Activated CD4-positive, alpha-beta T cell treated with anti-CD3 and anti-CD28 coated beads for 36 hours (primary cell): ENCODE measurements around the gene KRT74. TPM values are rescaled to one million over a fixed set of nuclear protein-coding genes. Genes with fewer than 3 reads are reported as not detected.

Experiments used
- ATAC-seq: fragments of 200-7000 bp; cut with Tn5 transposase; one replicate; pipeline ENCODE4 v1.10.0; 2021; ENCODE audit warnings: mild to moderate bottlenecking, moderate library complexity
- CTCF ChIA-PET: fragments of 350-600 bp; sonication (Branson Sonifier 250); formaldehyde crosslinking; loops from one replicate; lab custom pipeline; 2021; ENCODE audit warnings: antibody characterized with exemption; lab: Charles Lee
- POLR2A ChIA-PET: fragments of 350-600 bp; sonication (Branson Sonifier 250); formaldehyde crosslinking; loops from one replicate; lab custom pipeline; 2021; ENCODE audit warnings: antibody characterized with exemption, inconsistent platforms; lab: Charles Lee
- DNase-seq: peaks from one replicate; pipeline ENCODE4 v3.0.0-alpha.2; 2020
- H3K27ac Mint-ChIP-seq: one replicate; pipeline ENCODE4 v1.8.0; 2021; ENCODE audit warnings: mixed read lengths
- H3K27me3 Mint-ChIP-seq: one replicate; pipeline ENCODE4 v1.8.0; 2021; ENCODE audit warnings: mixed read lengths
- H3K36me3 Mint-ChIP-seq: one replicate; pipeline ENCODE4 v1.8.0; 2021; ENCODE audit warnings: low read depth, mixed read lengths
- H3K4me1 Mint-ChIP-seq: one replicate; pipeline ENCODE4 v1.8.0; 2021; ENCODE audit warnings: mixed read lengths
- H3K4me3 Mint-ChIP-seq: one replicate; pipeline ENCODE4 v1.8.0; 2021; ENCODE audit warnings: mild to moderate bottlenecking, moderate library complexity, mixed read lengths
- H3K9me3 Mint-ChIP-seq: one replicate; pipeline ENCODE4 v1.8.0; 2021; ENCODE audit warnings: low read depth, mixed read lengths
- intact Hi-C, 2 experiments: fragments of 100-400 bp; cut with DNase I in 1 of 2; cut with micrococcal nuclease in 1 of 2; formaldehyde crosslinking; loops; one replicate each; pipeline versions ENCODE4 v1.14.2 to v1.15.1; 2022 to 2024; cut with DNase I, micrococcal nuclease
- total RNA-seq, 2 experiments: library from RNA; stranded (reverse); gene quantifications; one replicate each; pipeline ENCODE4 v1.2.3, GENCODE V29; 2021

Gene KRT74
- not detected for total RNA-seq

- Mint-ChIP-seq H3K9me3 (no peaks in the 10 kb centered on the region), H3K27ac (no peak within 1 kb of the TSS), H3K36me3 (no peaks in the 10 kb centered on the region), H3K27me3 (no peaks in the 10 kb centered on the region), H3K4me3 (no peak within 1 kb of the TSS), H3K4me1 (no peaks in the 10 kb centered on the region)
- CTCF ChIA-PET = interaction anchor here (0.6 to 1.7 kb wide), 5 partner anchors 10 to 548 kb away, joined by 3 to 7 read pairs (median 6); no protein-coding TSS in a partner anchor
- intact Hi-C loops = no loop called here
- no peak for ATAC-seq
- POLR2A ChIA-PET = no interaction called here
- no peak for DNase-seq
Measured at GRCh38 chr12:52573743-52574142, at the start of gene KRT74. Gene KRT74, minus strand, starts transcription at chr12:52573843. Its CDS starts 66 bp downstream, at chr12:52573777.

GRCh38 chr12:52622349-52622748, 48.7 kb upstream of the KRT74 start:
- H3K4me1 Mint-ChIP-seq = peaks cover 57% of the 10 kb centered on the region
- ChIA-PET CTCF (interaction anchor here (0.6 kb wide), 1 partner anchor 36 kb away, joined by 4 read pairs; no protein-coding TSS in a partner anchor), POLR2A (no interaction called here)
- ATAC-seq = no peak
- H3K36me3 Mint-ChIP-seq = peaks cover 2% of the 10 kb centered on the region
- DNase-seq = no peak
- intact Hi-C loops = no loop called here
- no peaks in the 10 kb centered on the region for H3K27me3 Mint-ChIP-seq
- H3K27ac Mint-ChIP-seq = no peak overlapping the region
- no peak overlapping the region for H3K4me3 Mint-ChIP-seq
- peaks cover 2% of the 10 kb centered on the region for H3K9me3 Mint-ChIP-seq

- H3K4me1 Mint-ChIP-seq = peaks cover 68% of the 10 kb centered on the region
- H3K9me3 Mint-ChIP-seq = peaks cover 2% of the 10 kb centered on the region
- ChIA-PET POLR2A (no interaction called here), CTCF (interaction anchor here (1.4 kb wide), 1 partner anchor 10 kb away, joined by 3 read pairs; no protein-coding TSS in a partner anchor)
- DNase-seq (no peak), ATAC-seq (no peak)
- no peak overlapping the region for H3K27ac Mint-ChIP-seq
- no peak overlapping the region for H3K4me3 Mint-ChIP-seq
- H3K27me3 Mint-ChIP-seq = no peaks in the 10 kb centered on the region
- intact Hi-C loops = no loop called here
- peaks cover 2% of the 10 kb centered on the region for H3K36me3 Mint-ChIP-seq
Measured at GRCh38 chr12:52618866-52619265, 45.2 kb upstream of the KRT74 start.

- POLR2A ChIA-PET = no interaction called here
- Mint-ChIP-seq H3K4me3 (no peak within 1 kb of the TSS), H3K27me3 (no peaks in the 10 kb centered on the region), H3K36me3 (peaks cover 1% of the 10 kb centered on the region), H3K9me3 (peaks cover 2% of the 10 kb centered on the region), H3K4me1 (peaks cover 75% of the 10 kb centered on the region), H3K27ac (no peak within 1 kb of the TSS)
- ATAC-seq (no peak), DNase-seq (no peak)
- intact Hi-C loops = no loop called here
- CTCF ChIA-PET = no interaction called here
Measured at GRCh38 chr12:52618216-52618615, 44.6 kb upstream of the KRT74 start, which contains the start of gene KRT73. Gene KRT73, minus strand, starts transcription at chr12:52618559. Its CDS starts 35 bp downstream, at chr12:52618524.

- Mint-ChIP-seq H3K36me3 (no peaks in the 10 kb centered on the region), H3K9me3 (no peaks in the 10 kb centered on the region), H3K4me1 (peaks cover 80% of the 10 kb centered on the region), H3K4me3 (no peak overlapping the region), H3K27ac (no peak overlapping the region), H3K27me3 (no peaks in the 10 kb centered on the region)
- ATAC-seq (no peak), DNase-seq (no peak)
- ChIA-PET POLR2A (no interaction called here), CTCF (interaction anchor here (0.6 kb wide), 1 partner anchor 543 kb away, joined by 3 read pairs; no protein-coding TSS in a partner anchor)
- intact Hi-C loops = no loop called here
Measured at GRCh38 chr12:52617403-52617785, 43.8 kb upstream of the KRT74 start.

- ATAC-seq (no peak), DNase-seq (no peak)
- intact Hi-C loops = no loop called here
- Mint-ChIP-seq H3K4me1 (peaks cover 84% of the 10 kb centered on the region), H3K9me3 (no peaks in the 10 kb centered on the region), H3K27me3 (no peaks in the 10 kb centered on the region), H3K27ac (peak overlapping the region; percentile 90), H3K36me3 (no peaks in the 10 kb centered on the region), H3K4me3 (no peak overlapping the region)
- ChIA-PET POLR2A (no interaction called here), CTCF (interaction anchor here (0.7 kb wide), 1 partner anchor 280 kb away, joined by 3 read pairs; no protein-coding TSS in a partner anchor)
Measured at GRCh38 chr12:52616680-52617402, 43.2 kb upstream of the KRT74 start.

GRCh38 chr12:52615912-52616311, 42.3 kb upstream of the KRT74 start:
- Mint-ChIP-seq H3K9me3 (no peaks in the 10 kb centered on the region), H3K4me3 (no peak overlapping the region), H3K27ac (peak overlapping the region; percentile 90), H3K36me3 (no peaks in the 10 kb centered on the region), H3K4me1 (peaks cover 84% of the 10 kb centered on the region), H3K27me3 (no peaks in the 10 kb centered on the region)
- ChIA-PET CTCF (interaction anchor here (0.7 kb wide), 1 partner anchor 279 kb away, joined by 3 read pairs; no protein-coding TSS in a partner anchor), POLR2A (no interaction called here)
- intact Hi-C loops = no loop called here
- no peak for DNase-seq
- no peak for ATAC-seq

GRCh38 chr12:52615208-52615868, 41.7 kb upstream of the KRT74 start:
- Mint-ChIP-seq H3K4me3 (no peak overlapping the region), H3K9me3 (no peaks in the 10 kb centered on the region), H3K36me3 (no peaks in the 10 kb centered on the region), H3K27me3 (no peaks in the 10 kb centered on the region), H3K27ac (peak overlapping the region; percentile 90), H3K4me1 (peaks cover 84% of the 10 kb centered on the region)
- POLR2A ChIA-PET = no interaction called here
- DNase-seq (peak; percentile 60), ATAC-seq (peak; percentile 76)
- CTCF ChIA-PET = interaction anchor here (0.6 kb wide), 1 partner anchor 251 kb away, joined by 3 read pairs; no protein-coding TSS in a partner anchor
- intact Hi-C loops = no loop called here

GRCh38 chr12:52614381-52615207, 41.0 kb upstream of the KRT74 start:
- peak; percentile 1 for ATAC-seq
- no peaks in the 10 kb centered on the region for H3K27me3 Mint-ChIP-seq
- no peaks in the 10 kb centered on the region for H3K36me3 Mint-ChIP-seq
- ChIA-PET POLR2A (no interaction called here), CTCF (interaction anchor here (0.6 kb wide), 1 partner anchor 252 kb away, joined by 3 read pairs; no protein-coding TSS in a partner anchor)
- no peak for DNase-seq
- H3K27ac Mint-ChIP-seq = peak overlapping the region; percentile 90
- peaks cover 87% of the 10 kb centered on the region for H3K4me1 Mint-ChIP-seq
- intact Hi-C loops = no loop called here
- no peak overlapping the region for H3K4me3 Mint-ChIP-seq
- H3K9me3 Mint-ChIP-seq = no peaks in the 10 kb centered on the region

GRCh38 chr12:52613384-52614030, 39.9 kb upstream of the KRT74 start:
- peaks cover 92% of the 10 kb centered on the region for H3K4me1 Mint-ChIP-seq
- ATAC-seq (no peak), DNase-seq (peak; percentile 42)
- intact Hi-C loops = no loop called here
- ChIA-PET CTCF (interaction anchor here (0.6 to 0.8 kb wide), 2 partner anchors 54 to 104 kb away, joined by 3 to 5 read pairs; no protein-coding TSS in a partner anchor), POLR2A (no interaction called here)
- no peaks in the 10 kb centered on the region for H3K27me3 Mint-ChIP-seq
- no peak overlapping the region for H3K4me3 Mint-ChIP-seq
- H3K9me3 Mint-ChIP-seq = no peaks in the 10 kb centered on the region
- no peaks in the 10 kb centered on the region for H3K36me3 Mint-ChIP-seq
- H3K27ac Mint-ChIP-seq = no peak overlapping the region
